Measurements from ENCODE around the gene ACAP3. TPM values are rescaled to one million over a fixed set of nuclear protein-coding genes. Genes with fewer than 3 reads are reported as not detected.
A peak's percentile ranks its signal among the peaks of the same experiment; 100 is the strongest.

The ACAP3 gene
- total and polyA plus RNA-seq, 2 donors (not counting 3 experiments of a cell fraction or from before 2014, with no cell fraction given): 27.8 to 39.0 TPM

GRCh38 chr1:1270813-1271212, 36.9 kb downstream of the ACAP3 start:
- Histone ChIP-seq H3K4me3 (replicated peaks in 1 of 3; ENCODE audit: insufficient read depth in 1 of 3, low read depth in 1 of 3, low read length in 3 of 3) (no peak overlapping the region), H3K27ac (ENCODE audit: insufficient read depth, low read depth, low read length) (peak overlapping the region; percentile 69), H4K20me1 (replicated peaks; ENCODE audit: control insufficient read depth, extremely low read depth, insufficient read depth, low read length) (no peaks in the 10 kb centered on the region), H3K9ac (replicated peaks; ENCODE audit: extremely low read depth, insufficient read depth, low read length) (no peak overlapping the region), H3K27me3 (ENCODE audit: control insufficient read depth in 2 of 2, insufficient read depth in 2 of 2, low read length in 2 of 2) (no peaks in the 10 kb centered on the region), H3K4me1 (ENCODE audit: control insufficient read depth, extremely low read depth, insufficient read depth, low read length) (peaks cover 24% of the 10 kb centered on the region), H2AFZ (ENCODE audit: low read depth, low read length) (no peak overlapping the region), H3K4me2 (ENCODE audit: insufficient read depth, low read length) (no peak overlapping the region), H3K36me3 (ENCODE audit: control insufficient read depth in 2 of 2, extremely low read depth in 1 of 2, insufficient read depth in 2 of 2, low read length in 2 of 2) (peaks cover 0 to 11% of the 10 kb centered on the region in 2 experiments), H3K79me2 (ENCODE audit: control insufficient read depth, insufficient read depth, low read length) (peaks cover 58% of the 10 kb centered on the region), H3K9me3 (replicated peaks; ENCODE audit: control insufficient read depth, insufficient read depth, low read length) (no peaks in the 10 kb centered on the region), H3K9me1 (replicated peaks; ENCODE audit: control insufficient read depth, extremely low read depth, insufficient read depth, low read length) (no peaks in the 10 kb centered on the region)
- TF ChIP-seq GATA2 (IDR thresholded peaks at IDR 0.05; ENCODE audit: insufficient read depth, insufficient read length, low read depth, low read length) (no peak), MYC (IDR thresholded peaks at IDR 0.05; ENCODE audit: low read depth, low read length) (no peak), POLR2AphosphoS5 (IDR thresholded peaks at IDR 0.05; ENCODE audit: insufficient read depth, low read depth, low read length) (no peak)
- no TSS peak for BruUV-seq (replicated peaks)
- dilution Hi-C loops (cut with MboI; ENCODE audit: extremely low pct_ligation_motif_present, low sequenced_read_pairs) (no loop called here), intact Hi-C loops (cut with micrococcal nuclease) (loop anchor here (5.0 kb wide), 1 partner anchor 259 kb away; the partner anchor contains the start of gene ISG15)
- FAIRE-seq (no peak), DNase-seq (ENCODE audit: low read depth, low spot score) (no peak)
- ChIA-PET CTCF (interaction anchor here (1.4 to 1.9 kb wide), 3 partner anchors 20 to 286 kb away, joined by 3 to 9 read pairs (median 4); no protein-coding TSS in a partner anchor), POLR2A (no interaction called here)

- Histone ChIP-seq H3K27ac (ENCODE audit: insufficient read depth, low read depth, low read length) (no peak overlapping the region), H3K36me3 (ENCODE audit: control insufficient read depth in 2 of 2, extremely low read depth in 1 of 2, insufficient read depth in 2 of 2, low read length in 2 of 2) (peaks cover 1 to 22% of the 10 kb centered on the region in 2 experiments), H3K27me3 (ENCODE audit: control insufficient read depth in 2 of 2, insufficient read depth in 2 of 2, low read length in 2 of 2) (no peaks in the 10 kb centered on the region), H3K9ac (replicated peaks; ENCODE audit: extremely low read depth, insufficient read depth, low read length) (no peak overlapping the region), H2AFZ (ENCODE audit: low read depth, low read length) (no peak overlapping the region), H3K79me2 (ENCODE audit: control insufficient read depth, insufficient read depth, low read length) (peaks cover 65% of the 10 kb centered on the region), H3K9me3 (replicated peaks; ENCODE audit: control insufficient read depth, insufficient read depth, low read length) (no peaks in the 10 kb centered on the region), H3K4me3 (replicated peaks in 1 of 3; ENCODE audit: insufficient read depth in 1 of 3, low read depth in 1 of 3, low read length in 3 of 3) (no peak overlapping the region), H3K4me2 (ENCODE audit: insufficient read depth, low read length) (no peak overlapping the region), H4K20me1 (replicated peaks; ENCODE audit: control insufficient read depth, extremely low read depth, insufficient read depth, low read length) (no peaks in the 10 kb centered on the region), H3K9me1 (replicated peaks; ENCODE audit: control insufficient read depth, extremely low read depth, insufficient read depth, low read length) (no peaks in the 10 kb centered on the region), H3K4me1 (ENCODE audit: control insufficient read depth, extremely low read depth, insufficient read depth, low read length) (peaks cover 23% of the 10 kb centered on the region)
- BruUV-seq (replicated peaks): no TSS peak
- CTCF ChIA-PET: no interaction called here
- intact Hi-C loops (cut with micrococcal nuclease) (no loop called here), dilution Hi-C loops (cut with MboI; ENCODE audit: extremely low pct_ligation_motif_present, low sequenced_read_pairs) (no loop called here)
- POLR2A ChIA-PET: no interaction called here
- TF ChIP-seq CTCF (IDR thresholded peaks at IDR 0.05; ENCODE audit: extremely low read depth in 1 of 2, insufficient read depth in 1 of 2, low read depth in 1 of 2, low read length in 2 of 2): no peak
- TF ChIP-seq GATA2 (IDR thresholded peaks at IDR 0.05; ENCODE audit: insufficient read depth, insufficient read length, low read depth, low read length): no peak
- no peak for TF ChIP-seq EZH2 (IDR thresholded peaks at IDR 0.05; ENCODE audit: borderline replicate concordance, low read depth, low read length, severe bottlenecking)
- no peak for TF ChIP-seq POLR2A (IDR thresholded peaks at IDR 0.05; ENCODE audit: low read depth, low read length)
- no peak for TF ChIP-seq MAX (IDR thresholded peaks at IDR 0.05; ENCODE audit: insufficient read depth, insufficient read length)
- no peak for TF ChIP-seq JUN (IDR thresholded peaks at IDR 0.05; ENCODE audit: borderline replicate concordance, insufficient read depth, insufficient read length, low read depth)
- no peak for TF ChIP-seq POLR2AphosphoS5 (IDR thresholded peaks at IDR 0.05; ENCODE audit: insufficient read depth, low read depth, low read length)
- no peak for TF ChIP-seq MYC (IDR thresholded peaks at IDR 0.05; ENCODE audit: low read depth, low read length)
- FAIRE-seq (no peak), DNase-seq (ENCODE audit: low read depth, low spot score) (no peak)
Observed at GRCh38 chr1:1268284-1268682, 39.4 kb downstream of the ACAP3 start.

Measured in endothelial cell of umbilical vein (primary cell).